Measurements from ENCODE around the gene ADA. TPM values are rescaled to one million over a fixed set of nuclear protein-coding genes. Genes with fewer than 3 reads are reported as not detected.

The ADA gene
- total RNA-seq, 4 donors from 2014 or later = 2.2 to 5.1 (median 3.0) TPM

DNA sequence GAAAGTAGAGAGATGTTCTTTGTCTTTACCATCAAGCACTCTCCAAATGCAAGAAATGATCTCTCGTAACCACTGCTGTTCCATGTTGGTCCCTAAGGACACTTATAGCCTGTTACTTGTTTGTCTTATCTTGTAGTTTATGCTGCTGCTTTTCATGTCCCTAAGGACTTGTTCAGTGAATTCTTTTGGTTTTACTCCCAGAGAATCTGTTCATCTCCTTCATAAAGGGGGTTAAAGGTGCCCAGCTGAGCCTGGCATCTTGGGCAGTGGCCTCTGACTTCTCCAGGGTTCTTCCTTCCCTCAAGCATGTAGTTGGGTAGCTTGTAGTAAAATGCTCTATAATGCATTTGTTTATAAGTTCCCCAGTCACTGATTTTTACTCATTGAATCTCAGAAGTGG, 70.0 kb downstream of the ADA start:
- Histone ChIP-seq H3K4me3 (no peak overlapping the region), H3K27ac (peak overlapping the region; percentile 95 to 98 (median 98)), H3K9me3 (no peaks in the 10 kb centered on the region), H3K4me1 (peaks cover 71 to 79% of the 10 kb centered on the region in 2 donors), H3K36me3 (no peaks in the 10 kb centered on the region), H3K27me3 (no peaks in the 10 kb centered on the region)
- in situ Hi-C loops (cut with MboI; ENCODE audit: low sequenced_read_pairs in 4 of 4) (loop anchor here in 1 of 4 donors (25.0 kb wide), 1 partner anchor 369 kb away; the partner anchor contains the start of gene OSER1), intact Hi-C loops (cut with DNase I; ENCODE audit: low total_unique reads) (loop anchor here (2.0 to 10.0 kb wide), 3 partner anchors 27 to 756 kb away; no protein-coding TSS in a partner anchor)
- no peak for DNase-seq
- TF ChIP-seq, protein P1, sequence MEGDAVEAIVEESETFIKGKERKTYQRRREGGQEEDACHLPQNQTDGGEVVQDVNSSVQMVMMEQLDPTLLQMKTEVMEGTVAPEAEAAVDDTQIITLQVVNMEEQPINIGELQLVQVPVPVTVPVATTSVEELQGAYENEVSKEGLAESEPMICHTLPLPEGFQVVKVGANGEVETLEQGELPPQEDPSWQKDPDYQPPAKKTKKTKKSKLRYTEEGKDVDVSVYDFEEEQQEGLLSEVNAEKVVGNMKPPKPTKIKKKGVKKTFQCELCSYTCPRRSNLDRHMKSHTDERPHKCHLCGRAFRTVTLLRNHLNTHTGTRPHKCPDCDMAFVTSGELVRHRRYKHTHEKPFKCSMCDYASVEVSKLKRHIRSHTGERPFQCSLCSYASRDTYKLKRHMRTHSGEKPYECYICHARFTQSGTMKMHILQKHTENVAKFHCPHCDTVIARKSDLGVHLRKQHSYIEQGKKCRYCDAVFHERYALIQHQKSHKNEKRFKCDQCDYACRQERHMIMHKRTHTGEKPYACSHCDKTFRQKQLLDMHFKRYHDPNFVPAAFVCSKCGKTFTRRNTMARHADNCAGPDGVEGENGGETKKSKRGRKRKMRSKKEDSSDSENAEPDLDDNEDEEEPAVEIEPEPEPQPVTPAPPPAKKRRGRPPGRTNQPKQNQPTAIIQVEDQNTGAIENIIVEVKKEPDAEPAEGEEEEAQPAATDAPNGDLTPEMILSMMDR (IDR thresholded peaks at IDR 0.05 in 4 of 5, conservative IDR thresholded peaks at IDR 0.05 in 1 of 5) = no peak
- no peak for TF ChIP-seq POLR2A (IDR thresholded peaks at IDR 0.05)
- ATAC-seq = no peak

DNA sequence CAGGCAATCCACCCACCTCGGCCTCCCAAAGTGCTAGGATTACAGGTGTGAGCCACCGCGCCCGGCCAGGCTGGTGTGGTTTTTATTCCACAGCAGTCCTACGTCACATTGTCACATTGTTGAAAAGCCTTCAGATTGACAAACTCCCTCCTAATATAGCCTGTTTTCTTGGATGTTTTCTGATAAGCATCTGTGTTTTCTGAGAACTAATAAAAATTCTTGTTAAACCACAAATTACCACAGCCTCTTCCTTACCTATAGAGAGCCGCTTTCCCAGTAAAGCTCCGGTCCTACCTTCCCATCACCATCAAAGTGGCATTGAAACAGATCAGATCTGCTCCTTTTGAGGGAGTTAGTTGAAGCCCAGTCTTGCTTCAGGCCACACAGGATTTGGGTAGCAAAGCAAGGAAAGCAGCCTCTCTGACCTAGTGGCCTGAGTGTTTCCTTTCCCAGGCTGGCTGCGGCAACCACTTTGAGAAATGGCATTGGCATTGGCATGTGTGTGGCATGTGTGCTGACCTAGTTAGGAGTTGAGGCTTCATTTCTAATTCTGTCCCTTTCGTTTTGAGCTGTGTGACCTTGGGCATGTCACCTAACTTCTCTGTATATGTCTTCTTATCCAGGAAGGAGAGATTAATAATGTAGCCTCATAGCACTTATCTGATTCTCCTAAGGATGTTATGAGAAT, 70.8 kb downstream of the ADA start:
- Histone ChIP-seq H3K36me3 (no peaks in the 10 kb centered on the region), H3K4me1 (peaks cover 70 to 79% of the 10 kb centered on the region in 2 donors), H3K27ac (peak overlapping the region; percentile 95 to 98 (median 98)), H3K4me3 (no peak overlapping the region), H3K27me3 (no peaks in the 10 kb centered on the region), H3K9me3 (no peaks in the 10 kb centered on the region)
- TF ChIP-seq POLR2A (IDR thresholded peaks at IDR 0.05) = no peak
- TF ChIP-seq, protein P1 (IDR thresholded peaks at IDR 0.05 in 4 of 5, conservative IDR thresholded peaks at IDR 0.05 in 1 of 5) = no peak
- intact Hi-C loops (cut with DNase I; ENCODE audit: low total_unique reads) (loop anchor here (2.0 to 10.0 kb wide), 3 partner anchors 28 to 757 kb away; no protein-coding TSS in a partner anchor), in situ Hi-C loops (cut with MboI; ENCODE audit: low sequenced_read_pairs in 4 of 4) (loop anchor here in 1 of 4 donors (25.0 kb wide), 1 partner anchor 368 kb away; the partner anchor contains the start of gene OSER1)
- ATAC-seq (peak; percentile 53 to 56), DNase-seq (peak; percentile 62 to 79)

DNA sequence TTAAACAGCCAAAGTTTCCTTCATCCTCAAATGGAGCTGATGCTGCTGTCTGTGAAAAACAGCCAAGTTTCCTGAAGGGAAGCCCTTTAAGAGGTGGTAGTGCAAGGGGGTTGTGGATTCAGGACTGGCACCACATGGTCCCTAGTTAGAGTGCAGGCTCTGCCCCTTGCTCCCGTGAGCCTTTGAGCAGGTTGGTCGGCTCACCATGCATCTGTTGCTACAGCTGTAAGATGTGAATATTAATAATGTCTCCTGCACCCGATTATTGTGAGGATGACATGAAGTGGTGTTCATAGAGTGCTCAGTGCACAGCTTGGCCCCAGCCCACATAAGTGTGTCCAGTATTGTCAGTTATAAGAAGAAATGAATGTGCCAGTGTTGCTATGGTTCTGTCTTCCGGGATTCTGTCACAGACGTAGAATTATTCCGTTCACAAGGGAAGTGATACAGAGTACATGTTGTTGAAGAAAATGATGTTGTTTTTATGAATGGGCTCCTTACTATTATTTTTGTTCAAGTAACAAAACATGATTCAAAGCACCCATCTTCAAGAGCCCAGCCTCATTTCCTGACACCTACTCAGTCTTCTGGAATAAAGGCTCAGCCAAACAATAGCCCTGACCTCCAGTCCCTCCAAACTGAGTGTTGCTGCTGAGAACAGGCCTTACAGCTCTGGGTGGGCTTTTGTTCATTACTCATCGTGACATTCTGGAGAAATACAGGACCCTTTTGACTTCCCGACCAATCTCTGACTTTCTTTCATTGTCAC, 72.0 kb downstream of the ADA start:
- H3K4me1 ChIP-seq = peaks cover 60 to 76% of the 10 kb centered on the region in 2 donors
- no peaks in the 10 kb centered on the region for H3K27me3 ChIP-seq
- peak overlapping the region; percentile 95 to 98 (median 98) for H3K27ac ChIP-seq
- no peak overlapping the region for H3K4me3 ChIP-seq
- no peak for DNase-seq
- in situ Hi-C loops (cut with MboI; ENCODE audit: low sequenced_read_pairs in 4 of 4) = loop anchor here in 1 of 4 donors (25.0 kb wide), 1 partner anchor 367 kb away; the partner anchor contains the start of gene OSER1
- no peaks in the 10 kb centered on the region for H3K36me3 ChIP-seq
- no peaks in the 10 kb centered on the region for H3K9me3 ChIP-seq
- ATAC-seq = no peak
- TF ChIP-seq POLR2A (IDR thresholded peaks at IDR 0.05) = no peak
- TF ChIP-seq, protein P1 (IDR thresholded peaks at IDR 0.05 in 4 of 5, conservative IDR thresholded peaks at IDR 0.05 in 1 of 5) = no peak
- intact Hi-C loops (cut with DNase I; ENCODE audit: low total_unique reads) = loop anchor here (2.0 to 10.0 kb wide), 3 partner anchors 29 to 758 kb away; no protein-coding TSS in a partner anchor

DNA sequence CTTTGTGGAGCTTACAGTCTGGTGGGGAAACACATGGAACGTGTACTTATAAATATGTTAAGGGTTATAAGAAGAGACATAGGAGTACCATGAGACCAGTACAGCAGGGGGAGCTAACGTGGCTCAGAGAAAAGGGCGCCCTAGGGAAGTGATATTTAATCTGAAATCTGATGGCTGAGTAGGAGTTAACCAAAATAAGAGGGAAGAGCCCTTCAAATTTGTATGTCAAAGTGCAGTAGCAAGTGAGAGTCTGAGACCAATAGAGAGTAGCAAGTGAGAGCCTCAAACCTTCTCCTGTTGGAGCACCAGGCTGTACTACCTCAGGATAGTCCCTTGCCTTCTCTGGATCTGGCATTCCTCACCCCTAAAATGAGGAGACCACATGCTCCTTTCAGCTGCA, 75.2 kb downstream of the ADA start:
- Histone ChIP-seq H3K27ac (peak overlapping the region; percentile 95 to 98 (median 98)), H3K36me3 (no peaks in the 10 kb centered on the region), H3K27me3 (no peaks in the 10 kb centered on the region), H3K4me3 (no peak overlapping the region), H3K4me1 (peaks cover 76 to 90% of the 10 kb centered on the region in 2 donors), H3K9me3 (no peaks in the 10 kb centered on the region)
- no peak for TF ChIP-seq POLR2A (IDR thresholded peaks at IDR 0.05)
- TF ChIP-seq, protein P1 (IDR thresholded peaks at IDR 0.05 in 4 of 5, conservative IDR thresholded peaks at IDR 0.05 in 1 of 5) = peak; percentile 4 to 50 (median 37)
- ATAC-seq (no peak), DNase-seq (no peak)
- intact Hi-C loops (cut with DNase I; ENCODE audit: low total_unique reads) (no loop called here), in situ Hi-C loops (cut with MboI; ENCODE audit: low sequenced_read_pairs in 4 of 4) (loop anchor here in 1 of 4 donors (25.0 kb wide), 1 partner anchor 364 kb away; the partner anchor contains the start of gene OSER1)
